GM18873 (cell line): Measurements from ENCODE around the gene SETD7.
"Not testable (repeated sequence)": the region's sequence is repeated elsewhere in the genome, so short reads cannot be mapped to it uniquely, and the experiment has no call there.

Experiments used
- ATAC-seq: cut with Tn5 transposase; IDR thresholded peaks from one replicate; pipeline ENCODE4 v1.9.1; 2021; ENCODE audit warnings: mild to moderate bottlenecking, moderate library complexity, moderate number of reproducible peaks; ENCODE audit not compliant: unreplicated experiment, low FRiP score

The SETD7 gene

DNA sequence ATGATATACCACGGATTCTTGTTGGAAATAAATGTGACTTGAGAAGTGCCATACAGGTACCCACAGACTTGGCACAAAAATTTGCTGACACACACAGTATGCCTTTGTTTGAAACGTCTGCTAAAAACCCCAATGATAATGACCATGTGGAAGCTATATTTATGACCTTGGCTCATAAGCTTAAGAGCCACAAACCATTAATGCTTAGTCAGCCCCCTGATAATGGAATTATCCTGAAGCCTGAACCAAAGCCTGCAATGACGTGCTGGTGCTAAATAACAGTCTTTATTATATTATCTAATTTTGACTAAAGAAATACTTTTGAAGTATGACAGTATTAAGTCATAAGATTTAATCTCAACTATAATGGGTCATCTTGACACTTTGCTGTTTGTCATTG is 83.2 kb downstream of the SETD7 start:
- ATAC-seq: no peak

- ATAC-seq: no peak
Observed at GRCh38 chr4:139470997-139471665, 84.9 kb downstream of the SETD7 start.

GRCh38 chr4:139470295-139470694 is 85.7 kb downstream of the SETD7 start:
- no peak for ATAC-seq

DNA sequence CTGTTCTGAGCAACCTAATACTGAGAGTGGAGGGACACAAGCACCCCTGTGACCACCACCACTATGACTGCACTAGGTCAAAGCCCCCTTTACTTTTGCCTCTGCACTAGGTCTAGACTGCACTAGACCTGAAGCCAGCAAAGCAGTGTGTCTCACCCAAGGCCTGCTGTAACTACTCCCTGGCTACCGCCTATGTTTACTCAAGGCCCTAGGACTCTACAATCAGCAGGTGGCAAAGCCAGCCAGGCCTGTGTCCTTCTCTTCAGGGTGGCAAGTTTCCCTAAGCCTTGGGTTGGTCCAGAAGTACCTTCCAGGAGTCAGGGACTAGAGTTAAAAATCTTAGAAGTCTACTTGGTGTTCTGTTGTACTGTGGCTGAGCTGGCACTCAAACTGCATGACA is 86.2 kb downstream of the SETD7 start:
- no peak for ATAC-seq

DNA sequence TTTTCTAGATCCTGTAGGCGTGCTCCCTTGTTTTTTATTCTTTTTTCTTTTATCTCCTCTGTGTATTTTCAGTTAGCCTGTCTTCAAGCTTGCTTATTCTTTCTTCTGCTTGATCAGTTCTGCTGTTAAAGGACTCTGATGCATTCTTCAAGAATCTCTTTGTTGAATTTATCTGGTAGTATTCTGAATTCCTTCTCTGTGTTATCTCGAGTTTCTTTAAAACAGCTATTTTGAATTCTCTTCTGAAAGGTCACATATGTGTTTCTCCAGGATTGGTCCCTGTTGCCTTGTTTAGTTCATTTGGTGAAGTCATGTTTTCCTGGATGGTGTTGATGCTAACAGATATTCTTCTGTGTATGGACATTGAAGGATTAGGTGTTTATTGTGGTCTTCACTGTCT is 86.8 kb downstream of the SETD7 start:
- ATAC-seq: no peak

GRCh38 chr4:139468756-139469155 is 87.3 kb downstream of the SETD7 start:
- not testable (repeated sequence) for ATAC-seq

- ATAC-seq: no peak
Observed at GRCh38 chr4:139465922-139466321, 90.1 kb downstream of the SETD7 start.

DNA sequence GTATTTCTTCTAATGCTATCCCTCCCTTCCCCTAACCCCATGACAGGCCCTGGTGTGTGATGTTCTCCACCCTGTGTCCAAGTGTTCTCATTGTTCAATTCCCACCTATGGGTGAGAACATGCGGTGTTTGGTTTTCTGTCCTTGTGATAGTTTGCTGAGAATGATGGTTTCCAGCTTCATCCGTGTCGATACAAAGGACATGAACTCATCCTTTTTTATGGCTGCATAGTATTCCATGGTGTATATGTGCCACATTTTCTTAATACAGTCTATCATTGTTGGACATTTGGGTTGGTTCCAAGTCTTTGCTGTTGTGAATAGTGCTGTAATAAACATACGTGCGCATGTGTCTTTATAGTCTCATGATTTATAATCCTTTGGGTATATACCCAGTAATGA is 91.5 kb downstream of the SETD7 start:
- ATAC-seq: not testable (repeated sequence)

GRCh38 chr4:139461022-139461628 is 94.9 kb downstream of the SETD7 start:
- ATAC-seq: no peak

- no peak for ATAC-seq
Observed at GRCh38 chr4:139460565-139460964, 95.5 kb downstream of the SETD7 start.

GRCh38 chr4:139458999-139459398 is 97.0 kb downstream of the SETD7 start:
- no peak for ATAC-seq

DNA sequence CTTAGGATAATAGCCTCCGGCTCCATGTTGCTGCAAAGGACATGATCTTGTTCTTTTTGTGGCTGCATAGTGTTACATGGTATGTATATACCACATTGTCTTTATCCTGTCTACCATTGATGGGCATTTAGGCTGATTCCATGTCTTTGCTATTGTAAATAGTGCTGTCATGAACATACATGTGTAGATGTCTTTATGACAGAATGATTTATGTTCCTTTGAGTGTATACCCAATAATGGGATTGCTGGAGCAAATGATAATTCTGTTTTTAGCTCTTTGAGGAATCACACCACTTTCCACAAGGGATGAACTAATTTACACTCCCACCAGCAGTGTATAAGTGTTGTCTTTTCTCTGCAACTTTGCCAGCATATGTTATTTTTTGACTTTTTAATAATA is 97.5 kb downstream of the SETD7 start:
- no peak for ATAC-seq

DNA sequence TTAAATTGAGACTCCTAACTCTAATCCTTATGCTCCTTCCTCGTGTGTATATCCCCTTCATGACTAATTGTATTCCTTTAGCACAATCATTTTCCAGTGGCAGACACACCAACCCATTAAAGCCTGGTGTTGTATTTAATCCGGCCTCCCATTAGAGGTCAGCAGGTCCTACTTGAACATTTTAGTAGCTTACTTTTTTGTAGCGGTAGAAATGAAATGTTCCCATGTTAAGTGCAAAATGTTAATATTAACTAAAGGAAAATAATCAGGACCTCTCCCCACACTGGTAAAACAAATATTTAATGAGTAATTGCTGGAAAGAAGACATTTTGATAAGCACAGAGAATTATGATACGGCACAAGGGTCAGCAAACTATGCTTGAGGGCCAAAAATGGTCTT is 98.7 kb downstream of the SETD7 start:
- ATAC-seq: no peak

DNA sequence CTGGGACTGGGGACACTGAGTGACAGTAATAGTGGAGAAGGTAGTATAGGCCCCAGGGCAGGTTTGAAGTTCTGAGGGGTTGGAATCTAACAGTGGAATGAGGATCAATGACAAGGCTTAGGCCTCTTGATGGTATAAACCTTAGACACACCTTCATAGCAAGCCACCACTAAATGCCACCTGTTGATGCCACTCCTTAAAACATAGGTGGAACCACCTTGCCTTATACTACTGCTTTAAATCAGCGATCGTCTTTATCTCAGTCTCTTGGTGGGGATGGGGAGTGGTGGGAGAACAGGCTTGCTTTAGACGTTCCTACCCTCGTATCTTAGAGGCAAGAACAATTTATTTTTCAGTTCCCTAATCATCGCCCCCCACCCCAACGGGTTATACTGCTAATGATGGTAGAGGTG is 100.9 kb downstream of the SETD7 start:
- ATAC-seq: no peak

DNA sequence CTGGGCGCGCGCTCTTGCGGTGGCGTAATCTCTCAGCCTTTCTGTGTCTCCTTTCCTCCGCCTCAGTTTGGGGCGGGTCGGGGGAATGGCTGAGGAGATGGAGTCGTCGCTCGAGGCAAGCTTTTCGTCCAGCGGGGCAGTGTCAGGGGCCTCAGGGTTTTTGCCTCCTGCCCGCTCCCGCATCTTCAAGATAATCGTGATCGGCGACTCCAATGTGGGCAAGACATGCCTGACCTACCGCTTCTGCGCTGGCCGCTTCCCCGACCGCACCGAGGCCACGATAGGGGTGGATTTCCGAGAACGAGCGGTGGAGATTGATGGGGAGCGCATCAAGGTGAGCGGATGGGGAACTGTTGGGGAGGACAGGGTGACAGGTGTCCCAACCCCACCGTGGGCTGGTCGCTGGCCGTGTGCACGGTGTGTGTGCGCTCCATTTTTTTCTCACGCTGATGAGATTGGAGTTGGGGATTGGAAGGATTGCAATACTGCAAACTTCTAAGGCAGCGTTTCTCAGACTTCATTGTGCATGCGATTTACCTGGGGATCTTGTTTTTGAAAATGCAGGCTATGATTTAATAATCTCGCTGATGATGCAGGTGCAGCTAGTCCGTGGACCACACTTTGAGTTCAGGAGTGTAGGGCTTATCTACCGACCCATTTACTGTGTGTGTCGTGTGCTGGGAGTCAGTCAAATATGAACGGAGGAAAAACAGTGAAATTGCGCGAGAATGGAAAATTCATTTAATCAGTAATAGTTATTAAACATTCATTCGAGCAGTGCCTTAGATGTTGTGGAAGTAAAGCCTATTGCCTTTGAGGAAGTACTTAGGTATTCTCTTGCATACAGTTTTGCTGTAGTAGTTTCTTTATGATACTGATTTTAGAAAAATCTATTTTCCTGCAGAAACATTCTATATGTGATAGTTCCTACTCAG is 101.6 kb downstream of the SETD7 start, which contains the start of gene RAB33B:
Gene RAB33B (plus strand): TSS at position 11 of the 935 bp plus-strand sequence. CDS start 75 bp downstream, at position 86.
- peak; percentile 2 for ATAC-seq

- peak; percentile 87 for ATAC-seq
Observed at GRCh38 chr4:139453371-139454110, 102.5 kb downstream of the SETD7 start.

GRCh38 chr4:139453041-139453370 is 103.0 kb downstream of the SETD7 start:
- peak; percentile 56 for ATAC-seq

GRCh38 chr4:139451997-139452396 is 104.0 kb downstream of the SETD7 start:
- ATAC-seq: no peak

DNA sequence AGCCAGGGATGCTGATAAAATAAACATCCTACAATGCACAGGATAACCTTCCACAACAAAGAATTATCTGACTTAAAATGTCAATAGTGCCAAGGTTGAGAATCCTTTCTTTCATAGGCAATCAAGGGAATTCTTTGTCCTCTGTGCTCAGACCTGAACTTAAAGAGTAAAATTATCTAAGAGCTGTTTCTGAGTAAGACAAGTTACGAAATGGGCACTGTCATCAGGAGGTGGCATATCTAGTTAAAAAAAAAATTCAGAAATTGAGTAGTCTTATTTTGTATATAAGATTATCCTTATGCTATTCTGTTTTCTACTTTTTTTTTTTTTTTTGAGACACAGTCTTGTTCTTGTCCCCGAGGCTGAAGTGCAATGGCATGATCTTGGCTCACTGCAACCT is 105.4 kb downstream of the SETD7 start:
- ATAC-seq: no peak

- not testable (repeated sequence) for ATAC-seq
Observed at GRCh38 chr4:139447078-139447477, 108.9 kb downstream of the SETD7 start.
